Body of pancreas (tissue), 4 donors: ENCODE data around the gene KCNMB1. TPM values are rescaled to one million over a fixed set of nuclear protein-coding genes. Genes with fewer than 3 reads are reported as not detected.

Source experiments
- ATAC-seq: fragments of 150-250 bp; one replicate; pipeline ENCODE4 v1.9.1; 2016
- DNase-seq, 4 donors: peaks; one replicate each; pipeline ENCODE4 v3.0.0-alpha.2; 2019
- H3K27ac ChIP-seq, 4 donors: fragments of 200-600 bp; sonication (generic); 1 replicate in 3 of 4; 2 replicates in 1 of 4; pipeline versions ENCODE4 v1.5.1 to v1.6.1; 2016 to 2019; ENCODE audit warnings: mild to moderate bottlenecking in 1 of 4, mixed read lengths in 1 of 4, moderate library complexity in 1 of 4
- H3K27me3 ChIP-seq, 2 donors: fragments of 200-600 bp; sonication (generic); one replicate each; pipeline ENCODE4 v1.6.0; 2016; ENCODE audit warnings: mild to moderate bottlenecking in 1 of 2
- H3K36me3 ChIP-seq, 2 donors: fragments of 200-600 bp; sonication (generic); replicated peaks in 1 of 2; 2 replicates each; pipeline ENCODE4 v1.5.1; 2016; ENCODE audit warnings: low read depth in 2 of 2; ENCODE audit not compliant: insufficient read depth in 1 of 2
- H3K4me1 ChIP-seq: fragments of 200-600 bp; sonication (generic); one replicate; pipeline ENCODE4 v1.6.0; 2016
- H3K4me3 ChIP-seq, 2 donors: fragments of 200-600 bp; sonication (generic); 1 replicate in 1 of 2; 2 replicates in 1 of 2; pipeline ENCODE4 v1.5.1; 2016 to 2019
- H3K9me3 ChIP-seq, 3 donors: fragments of 200-600 bp; sonication (generic); 1 replicate in 2 of 3; 2 replicates in 1 of 3; pipeline ENCODE4 v1.5.1; 2016
- CTCF ChIP-seq, 7 experiments: fragments of 450-650 bp in 4 of 7; fragments of 200-600 bp in 3 of 7; sonication (generic) in 3 of 7; IDR thresholded peaks; one replicate each; pipeline ENCODE4 v1.5.1; 2016 to 2019; ENCODE audit warnings: antibody characterized with exemption in 7 of 7
- POLR2A ChIP-seq, 3 donors: fragments of 450-650 bp; IDR thresholded peaks; one replicate each; pipeline ENCODE4 v1.6.1; 2016; ENCODE audit warnings: antibody characterized with exemption in 3 of 3, mild to moderate bottlenecking in 2 of 3
- WGBS, 2 donors: methylation state at CpG; one replicate each; pipeline ENCODE4 v1.1.5; 2017; 5-methylcytosine and 5-hydroxymethylcytosine counted together
- intact Hi-C: fragments of 100-400 bp; cut with DNase I; formaldehyde crosslinking; loops from one replicate; pipeline ENCODE4 v1.15.1; 2023
- total RNA-seq, 2 donors: library from RNA; depleted of rRNA; stranded (reverse); fragments of >200 nt; gene quantifications; one replicate each; pipeline ENCODE4 v1.1.0, GENCODE V29; 2016

KCNMB1 gene
- total RNA-seq, 2 donors from 2014 or later, result 0.99 TPM; not detected in 1

- Histone ChIP-seq H3K4me1 (no peaks in the 10 kb centered on the region), H3K9me3 (no peaks in the 10 kb centered on the region), H3K27ac (no peak overlapping the region), H3K4me3 (no peak overlapping the region), H3K27me3 (no peaks in the 10 kb centered on the region), H3K36me3 (no peaks in the 10 kb centered on the region)
- no peak for DNase-seq
- intact Hi-C loops, result no loop called here
- ATAC-seq, result no peak
- TF ChIP-seq CTCF (IDR thresholded peaks at IDR 0.05) (no peak), POLR2A (IDR thresholded peaks at IDR 0.05) (no peak)
- WGBS, 2 donors, result 57 to 69% methylated on average over 2 of the region's 2 CpGs
These were observed 16.2 kb downstream of the KCNMB1 start for GRCh38 chr5:170372971-170373370.

- intact Hi-C loops, result no loop called here
- H3K36me3 ChIP-seq, result no peaks in the 10 kb centered on the region
- no peak overlapping the region for H3K4me3 ChIP-seq
- H3K4me1 ChIP-seq, result no peaks in the 10 kb centered on the region
- no peaks in the 10 kb centered on the region for H3K27me3 ChIP-seq
- no peak for TF ChIP-seq POLR2A (IDR thresholded peaks at IDR 0.05)
- TF ChIP-seq CTCF (IDR thresholded peaks at IDR 0.05), result no peak
- DNase-seq, result no peak
- ATAC-seq, result no peak
- no peaks in the 10 kb centered on the region for H3K9me3 ChIP-seq
- WGBS, 2 donors, result 67 to 70% methylated on average over 5 of the region's 5 CpGs
- H3K27ac ChIP-seq, result no peak overlapping the region
These were observed 20.6 kb downstream of the KCNMB1 start for GRCh38 chr5:170368586-170368985.

- 82 to 89% methylated on average over 3 of the region's 3 CpGs for WGBS, 2 donors
- no peak for ATAC-seq
These were observed 22.9 kb downstream of the KCNMB1 start for GRCh38 chr5:170366276-170366675.

GRCh38 chr5:170365831-170366230, 23.3 kb downstream of the KCNMB1 start:
- 65 to 75% methylated on average over 5 of the region's 5 CpGs for WGBS, 2 donors
- H3K27ac ChIP-seq, result no peak overlapping the region
- no peaks in the 10 kb centered on the region for H3K27me3 ChIP-seq
- intact Hi-C loops, result no loop called here
- no peaks in the 10 kb centered on the region for H3K9me3 ChIP-seq
- ATAC-seq, result no peak
- no peak for DNase-seq
- no peaks in the 10 kb centered on the region for H3K4me1 ChIP-seq
- no peak overlapping the region for H3K4me3 ChIP-seq
- H3K36me3 ChIP-seq, result no peaks in the 10 kb centered on the region
- TF ChIP-seq CTCF (IDR thresholded peaks at IDR 0.05), result no peak
- TF ChIP-seq POLR2A (IDR thresholded peaks at IDR 0.05), result no peak

More at GRCh38 chr5:170366276-170366675, 22.9 kb downstream of the KCNMB1 start:
- no peaks in the 10 kb centered on the region for H3K27me3 ChIP-seq
- H3K9me3 ChIP-seq, result no peaks in the 10 kb centered on the region
- intact Hi-C loops, result no loop called here
- no peak overlapping the region for H3K27ac ChIP-seq
- TF ChIP-seq CTCF (IDR thresholded peaks at IDR 0.05) (no peak), POLR2A (IDR thresholded peaks at IDR 0.05) (no peak)
- no peak overlapping the region for H3K4me3 ChIP-seq
- DNase-seq, result no peak
- no peaks in the 10 kb centered on the region for H3K4me1 ChIP-seq
- H3K36me3 ChIP-seq, result no peaks in the 10 kb centered on the region

GRCh38 chr5:170365011-170365410, 24.2 kb downstream of the KCNMB1 start:
- Histone ChIP-seq H3K4me1 (no peaks in the 10 kb centered on the region), H3K36me3 (no peaks in the 10 kb centered on the region), H3K9me3 (no peaks in the 10 kb centered on the region), H3K4me3 (no peak overlapping the region), H3K27me3 (no peaks in the 10 kb centered on the region), H3K27ac (no peak overlapping the region)
- DNase-seq (no peak), ATAC-seq (no peak)
- intact Hi-C loops, result no loop called here
- 71 to 86% methylated on average over 8 of the region's 8 CpGs for WGBS, 2 donors
- TF ChIP-seq POLR2A (IDR thresholded peaks at IDR 0.05), result no peak
- TF ChIP-seq CTCF (IDR thresholded peaks at IDR 0.05), result no peak
